Loucy (cell line): ENCODE results near the gene NDUFB10.

Experiments
- H2AFZ ChIP-seq: fragments of 200-600 bp; sonication (generic); 2 replicates; pipeline ENCODE4 v1.6.0; 2016; ENCODE audit warnings: antibody characterized with exemption, mild to moderate bottlenecking, low read length, moderate library complexity
- H3F3A ChIP-seq: fragments of 200-600 bp; 2 replicates; pipeline ENCODE4 v1.6.0; 2016; ENCODE audit warnings: antibody characterized with exemption, low read depth, mild to moderate bottlenecking
- H3K27me3 ChIP-seq: fragments of 200-600 bp; sonication (generic); 2 replicates; pipeline ENCODE4 v1.6.1; 2014; ENCODE audit warnings: low read length, mild to moderate bottlenecking; ENCODE audit not compliant: insufficient read depth, poor library complexity, severe bottlenecking
- H3K36me3 ChIP-seq: fragments of 200-600 bp; sonication (generic); 2 replicates; pipeline ENCODE4 v1.6.1; 2016; ENCODE audit warnings: low read length; ENCODE audit not compliant: insufficient read depth
- H3K4me1 ChIP-seq: fragments of 200-600 bp; sonication (generic); 2 replicates; pipeline ENCODE4 v1.5.1; 2014; ENCODE audit warnings: low read length, mild to moderate bottlenecking; ENCODE audit not compliant: insufficient read depth, poor library complexity, severe bottlenecking
- H3K4me2 ChIP-seq: fragments of 200-600 bp; sonication (generic); 2 replicates; pipeline ENCODE4 v1.6.0; 2014; ENCODE audit warnings: antibody characterized with exemption, low read length, low read depth, mild to moderate bottlenecking; ENCODE audit not compliant: poor library complexity, severe bottlenecking
- H3K4me3 ChIP-seq: fragments of 200-600 bp; sonication (generic); 2 replicates; pipeline ENCODE4 v1.5.1; 2014; ENCODE audit warnings: low read length, mild to moderate bottlenecking, mixed read lengths; ENCODE audit not compliant: poor library complexity, severe bottlenecking
- H3K79me2 ChIP-seq: fragments of 200-600 bp; sonication (generic); 2 replicates; pipeline ENCODE4 v1.6.1; 2014; ENCODE audit warnings: low read length; ENCODE audit not compliant: insufficient read depth
- H3K9ac ChIP-seq: fragments of 200-600 bp; sonication (generic); 2 replicates; pipeline ENCODE4 v1.6.0; 2014; ENCODE audit warnings: mild to moderate bottlenecking, low read depth, low read length, moderate library complexity; ENCODE audit not compliant: poor library complexity, severe bottlenecking
- H3K9me2 ChIP-seq: fragments of 200-600 bp; sonication (generic); replicated peaks from 2 replicates; pipeline ENCODE4 v1.6.1; 2016; ENCODE audit warnings: low read depth, low read length, mixed read lengths
- H3K9me3 ChIP-seq: fragments of 200-600 bp; sonication (generic); 2 replicates; pipeline ENCODE4 v1.6.1; 2014; ENCODE audit warnings: mild to moderate bottlenecking, antibody characterized with exemption, low read length, low read depth; ENCODE audit not compliant: insufficient read depth
- H4K20me1 ChIP-seq: fragments of 200-600 bp; sonication (generic); 2 replicates; pipeline ENCODE4 v1.6.0; 2014; ENCODE audit warnings: antibody characterized with exemption, low read length, mild to moderate bottlenecking; ENCODE audit not compliant: insufficient read depth, poor library complexity, severe bottlenecking
- EZH2phosphoT487 ChIP-seq: fragments of 200-600 bp; IDR thresholded peaks from 2 replicates; pipeline ENCODE4 v1.6.1; 2018; ENCODE audit warnings: antibody characterized with exemption, mild to moderate bottlenecking, moderate library complexity, borderline replicate concordance
- TF ChIP-seq, protein P1 (sequence below): fragments of 200-600 bp; sonication (generic); conservative IDR thresholded peaks from 2 replicates; pipeline ENCODE4 v1.5.1; 2014; ENCODE audit warnings: mild to moderate bottlenecking, antibody characterized with exemption, low read length

Gene NDUFB10

DNA sequence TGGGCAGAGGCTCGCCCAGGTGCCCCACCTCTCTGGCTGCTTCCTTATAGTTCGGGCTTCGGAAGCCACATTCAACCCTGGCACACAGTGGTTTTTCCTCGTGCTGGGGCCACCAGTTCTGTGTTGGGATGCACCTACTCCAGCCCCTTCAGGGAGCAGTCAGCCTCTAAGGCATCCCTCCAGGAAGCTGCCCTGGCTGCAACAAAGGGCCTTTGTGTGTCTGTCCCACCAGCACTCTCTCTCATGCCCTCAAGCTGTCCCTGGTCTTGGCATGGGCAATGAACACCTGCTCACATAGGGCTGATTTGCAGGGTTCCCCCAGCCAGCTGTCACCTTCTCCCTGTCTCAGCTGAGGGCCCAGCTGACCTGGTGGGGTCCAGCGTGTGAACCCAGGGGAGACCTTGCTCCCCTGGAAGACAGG lies 22.7 kb downstream of the NDUFB10 start:
- TF ChIP-seq, protein P1, sequence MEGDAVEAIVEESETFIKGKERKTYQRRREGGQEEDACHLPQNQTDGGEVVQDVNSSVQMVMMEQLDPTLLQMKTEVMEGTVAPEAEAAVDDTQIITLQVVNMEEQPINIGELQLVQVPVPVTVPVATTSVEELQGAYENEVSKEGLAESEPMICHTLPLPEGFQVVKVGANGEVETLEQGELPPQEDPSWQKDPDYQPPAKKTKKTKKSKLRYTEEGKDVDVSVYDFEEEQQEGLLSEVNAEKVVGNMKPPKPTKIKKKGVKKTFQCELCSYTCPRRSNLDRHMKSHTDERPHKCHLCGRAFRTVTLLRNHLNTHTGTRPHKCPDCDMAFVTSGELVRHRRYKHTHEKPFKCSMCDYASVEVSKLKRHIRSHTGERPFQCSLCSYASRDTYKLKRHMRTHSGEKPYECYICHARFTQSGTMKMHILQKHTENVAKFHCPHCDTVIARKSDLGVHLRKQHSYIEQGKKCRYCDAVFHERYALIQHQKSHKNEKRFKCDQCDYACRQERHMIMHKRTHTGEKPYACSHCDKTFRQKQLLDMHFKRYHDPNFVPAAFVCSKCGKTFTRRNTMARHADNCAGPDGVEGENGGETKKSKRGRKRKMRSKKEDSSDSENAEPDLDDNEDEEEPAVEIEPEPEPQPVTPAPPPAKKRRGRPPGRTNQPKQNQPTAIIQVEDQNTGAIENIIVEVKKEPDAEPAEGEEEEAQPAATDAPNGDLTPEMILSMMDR = no peak
- no peak for TF ChIP-seq EZH2phosphoT487
- H3K4me3 ChIP-seq = no peak overlapping the region
- H3F3A ChIP-seq = no peaks in the 10 kb centered on the region
- H3K79me2 ChIP-seq = peaks cover 21% of the 10 kb centered on the region
- no peak overlapping the region for H2AFZ ChIP-seq
- H3K36me3 ChIP-seq = no peaks in the 10 kb centered on the region; the same call in 1 of the 2 replicates
- no peaks in the 10 kb centered on the region for H3K27me3 ChIP-seq
- no peaks in the 10 kb centered on the region for H3K4me1 ChIP-seq
- no peaks in the 10 kb centered on the region for H3K9me3 ChIP-seq
- H3K9me2 ChIP-seq = no peaks in the 10 kb centered on the region
- no peaks in the 10 kb centered on the region for H4K20me1 ChIP-seq
- no peak overlapping the region for H3K4me2 ChIP-seq
- H3K9ac ChIP-seq = no peak overlapping the region

DNA sequence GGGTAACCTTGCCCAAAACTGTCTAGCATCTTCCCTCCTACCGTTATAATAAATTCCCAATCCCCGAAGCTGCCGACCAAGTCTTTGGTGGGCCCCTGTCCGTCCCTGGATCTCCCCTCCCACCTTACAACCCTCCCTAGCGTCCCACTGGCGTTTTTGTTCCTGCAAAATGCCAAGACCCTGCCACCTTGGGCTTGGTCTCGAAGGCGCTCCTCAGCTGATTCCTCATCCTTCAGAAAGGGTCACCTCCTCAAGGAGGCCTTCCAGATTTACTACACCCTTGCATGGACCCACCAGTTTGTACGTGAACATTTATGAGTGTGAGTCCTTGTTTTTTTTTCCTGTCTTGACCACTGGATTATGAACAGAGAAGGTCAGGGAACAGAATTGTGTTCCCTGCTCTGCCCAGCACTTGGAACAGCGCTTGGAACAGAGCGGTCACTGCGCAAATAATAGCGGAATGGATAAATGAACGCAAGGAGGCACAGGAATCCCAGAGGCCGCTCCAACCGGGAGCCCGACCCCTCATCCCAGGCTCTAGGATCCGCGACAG lies 23.7 kb downstream of the NDUFB10 start:
- no peaks in the 10 kb centered on the region; the same call in 1 of the 2 replicates for H3K36me3 ChIP-seq
- peak overlapping the region; percentile 61 for H3K4me2 ChIP-seq
- H3K4me3 ChIP-seq = peak overlapping the region; percentile 87
- no peaks in the 10 kb centered on the region for H3F3A ChIP-seq
- no peaks in the 10 kb centered on the region for H3K27me3 ChIP-seq
- no peaks in the 10 kb centered on the region for H3K9me3 ChIP-seq
- TF ChIP-seq, protein P1 = no peak
- TF ChIP-seq EZH2phosphoT487 = no peak
- no peaks in the 10 kb centered on the region for H4K20me1 ChIP-seq
- H3K9me2 ChIP-seq = no peaks in the 10 kb centered on the region
- H3K9ac ChIP-seq = no peak overlapping the region
- peaks cover 21% of the 10 kb centered on the region for H3K79me2 ChIP-seq
- peak overlapping the region; percentile 78; the same call in 1 of the 2 replicates for H2AFZ ChIP-seq
- H3K4me1 ChIP-seq = no peaks in the 10 kb centered on the region

DNA sequence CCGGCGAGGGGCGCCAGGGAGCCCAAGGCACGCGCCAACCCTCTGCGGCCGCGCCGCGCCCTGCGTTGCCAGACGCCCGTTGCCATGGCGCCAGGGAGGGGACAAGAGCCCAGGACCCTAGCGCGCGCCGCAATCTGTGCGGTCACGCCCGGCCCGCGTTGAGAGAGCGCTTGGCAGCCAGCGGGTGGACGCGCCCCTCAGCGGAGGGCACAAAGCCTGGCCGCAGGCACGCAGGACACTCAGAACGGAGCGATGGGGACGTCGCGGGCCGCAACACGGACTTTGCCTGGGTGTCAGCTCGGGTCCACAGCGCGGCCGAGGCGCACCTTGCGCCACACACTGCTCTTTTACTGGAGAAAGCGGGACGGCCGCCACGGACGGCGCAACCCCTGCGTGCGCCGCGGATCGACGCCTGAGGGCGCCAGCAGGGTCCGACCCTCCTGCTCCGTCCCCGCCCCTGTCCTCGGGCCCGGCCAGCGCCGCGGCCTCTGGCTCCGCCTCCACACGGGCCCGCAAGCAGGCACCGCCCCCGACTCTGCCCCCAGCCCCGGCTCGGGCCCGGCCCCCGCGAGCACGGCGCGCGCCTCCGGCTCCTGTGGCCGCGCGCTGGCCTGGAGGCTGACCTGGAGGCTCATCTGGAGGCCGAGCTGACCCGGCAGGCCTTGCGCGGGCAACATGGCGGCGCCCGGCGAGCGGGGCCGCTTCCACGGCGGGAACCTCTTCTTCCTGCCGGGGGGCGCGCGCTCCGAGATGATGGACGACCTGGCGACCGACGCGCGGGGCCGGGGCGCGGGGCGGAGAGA lies 24.4 kb downstream of the NDUFB10 start, which contains the start of gene GFER:
TSS of gene GFER (plus strand) at position 650 of the 803 bp plus-strand sequence. CDS start at position 676, 26 bp downstream.
- Histone ChIP-seq H2AFZ (peak within 1 kb of the TSS; percentile 78; the same call in 1 of the 2 replicates), H3K4me2 (peak within 1 kb of the TSS; percentile 89), H3K9me3 (no peaks in the 10 kb centered on the region), H3K9me2 (no peaks in the 10 kb centered on the region), H3K4me1 (no peaks in the 10 kb centered on the region), H3K4me3 (peak within 1 kb of the TSS; percentile 87), H3K36me3 (no peaks in the 10 kb centered on the region; the same call in 1 of the 2 replicates), H3K27me3 (no peaks in the 10 kb centered on the region), H3K79me2 (peaks cover 21% of the 10 kb centered on the region), H3F3A (no peaks in the 10 kb centered on the region), H4K20me1 (no peaks in the 10 kb centered on the region), H3K9ac (peak within 1 kb of the TSS; percentile 88)
- TF ChIP-seq EZH2phosphoT487 = no peak
- TF ChIP-seq, protein P1 = no peak; the same call in 1 of the 2 replicates
